Lung microvascular endothelial cell (primary cell): ENCODE data around the gene GUCA2B. TPM values are rescaled to one million over a fixed set of nuclear protein-coding genes. Genes with fewer than 3 reads are reported as not detected.

Experiments used
- DNase-seq, 2 donors: peaks; one replicate each; pipeline versions ENCODE4 v3.0.0 to v3.0.0-alpha.2; 2010; ENCODE audit warnings: low read depth in 2 of 2
- total RNA-seq: library from RNA; depleted of rRNA; stranded (reverse); fragments of >200 nt; gene quantifications from 2 replicates; pipeline ENCODE4 v1.2.1, GENCODE V29; 2014

GUCA2B gene
- total RNA-seq, 1 donor from 2014 or later: not detected

DNA sequence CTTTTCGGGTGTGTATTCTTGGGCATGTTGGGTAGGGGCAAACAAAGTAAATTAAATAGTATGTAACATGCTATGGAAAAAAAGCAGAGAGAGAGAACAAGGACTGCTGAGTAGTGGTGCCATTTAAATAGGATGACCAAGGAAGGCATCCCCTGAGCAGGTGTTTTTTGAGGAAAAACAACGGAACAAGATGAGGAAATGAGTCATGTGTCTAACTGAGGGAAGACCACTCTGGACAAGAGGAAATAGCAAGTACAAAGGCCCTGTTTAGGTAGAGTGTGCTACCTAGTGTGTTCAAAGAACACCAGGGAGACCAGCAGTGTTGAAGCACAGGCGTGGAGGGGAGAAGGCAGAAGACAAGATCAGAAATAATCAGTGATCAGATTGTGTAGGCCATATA, 31.4 kb downstream of the GUCA2B start:
- DNase-seq: peak in 1 of 2 donors; percentile 58

DNA sequence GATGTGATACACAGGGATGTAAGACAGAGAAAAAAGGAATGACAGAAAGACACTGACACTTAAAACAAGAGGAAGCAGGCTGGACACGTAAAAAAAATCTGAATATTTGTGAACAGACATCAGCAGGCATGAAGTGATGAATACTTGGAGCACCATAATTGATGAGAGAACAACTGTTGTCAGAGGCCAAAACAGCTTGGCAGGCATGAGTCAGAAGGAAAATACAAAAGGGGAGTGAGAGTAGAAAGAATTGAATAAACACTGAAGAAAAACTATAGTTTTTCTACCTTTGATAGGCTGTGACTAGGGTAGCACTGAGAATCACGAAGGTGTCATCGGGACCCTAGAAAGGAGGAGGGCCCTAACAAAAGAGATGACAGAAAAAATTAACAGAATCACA, 32.9 kb downstream of the GUCA2B start:
- DNase-seq: peak; percentile 50 to 87

DNA sequence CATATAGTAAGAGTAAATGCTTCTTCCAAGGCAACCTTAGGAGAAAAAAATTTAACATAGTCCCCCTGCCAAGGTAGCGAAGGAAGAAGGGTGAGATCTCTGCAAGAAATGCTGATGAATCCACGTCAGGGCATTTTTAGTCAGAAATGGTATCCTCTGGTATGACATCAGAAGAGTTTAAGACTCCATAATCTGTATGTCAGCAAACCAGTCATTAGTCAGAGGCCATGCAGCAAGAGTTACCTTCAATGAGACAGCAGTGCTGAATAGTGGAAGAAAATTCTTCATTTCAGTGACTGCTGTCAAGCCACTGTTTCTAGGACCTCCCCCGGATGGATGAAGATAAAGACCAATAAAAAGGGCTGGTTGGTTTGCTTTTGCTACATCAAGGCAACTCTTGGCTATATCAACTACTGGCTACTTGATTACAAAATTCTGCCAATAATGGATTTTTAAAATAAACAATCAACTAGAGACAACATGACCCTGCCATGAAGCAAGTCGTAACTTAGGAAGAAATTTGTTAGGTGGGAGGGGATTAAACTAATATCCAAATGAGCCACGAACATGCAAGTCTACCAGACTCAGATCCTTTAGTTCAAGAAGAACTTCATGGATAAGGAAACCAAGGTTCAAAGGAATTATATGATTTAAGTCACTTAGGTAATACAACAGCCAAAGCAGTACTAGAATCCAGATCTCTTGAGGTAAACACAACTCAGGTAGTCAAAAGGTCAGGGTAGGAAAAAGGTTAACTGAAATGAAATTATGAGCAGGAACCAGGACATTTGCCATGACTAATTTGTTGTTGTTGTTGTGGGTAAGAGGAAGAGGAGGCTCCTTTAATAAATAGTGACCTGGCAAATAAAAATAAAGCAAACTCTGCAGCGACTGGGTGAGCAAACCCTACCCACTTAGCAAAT, 37.0 kb downstream of the GUCA2B start:
- no peak for DNase-seq

DNA sequence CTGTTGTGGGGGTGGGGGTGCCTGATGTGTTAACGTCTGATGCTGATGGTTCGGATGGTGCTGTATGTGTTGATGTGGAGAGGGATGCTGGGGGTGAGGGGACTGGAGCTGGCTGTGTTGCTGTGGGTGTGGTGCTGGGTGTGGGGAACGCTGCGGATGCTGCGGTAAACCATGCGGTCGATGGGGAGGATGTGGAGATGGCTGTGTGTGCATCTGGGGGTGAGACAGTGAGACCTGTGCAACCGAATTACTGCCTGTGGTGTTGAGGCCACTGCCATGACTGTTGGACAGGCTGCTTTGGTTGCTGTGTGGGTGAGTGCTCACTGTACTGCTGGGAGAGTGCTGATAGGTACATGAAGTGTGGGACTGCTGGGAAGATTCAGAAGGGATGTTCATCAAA, 38.1 kb downstream of the GUCA2B start:
- DNase-seq: no peak

DNA sequence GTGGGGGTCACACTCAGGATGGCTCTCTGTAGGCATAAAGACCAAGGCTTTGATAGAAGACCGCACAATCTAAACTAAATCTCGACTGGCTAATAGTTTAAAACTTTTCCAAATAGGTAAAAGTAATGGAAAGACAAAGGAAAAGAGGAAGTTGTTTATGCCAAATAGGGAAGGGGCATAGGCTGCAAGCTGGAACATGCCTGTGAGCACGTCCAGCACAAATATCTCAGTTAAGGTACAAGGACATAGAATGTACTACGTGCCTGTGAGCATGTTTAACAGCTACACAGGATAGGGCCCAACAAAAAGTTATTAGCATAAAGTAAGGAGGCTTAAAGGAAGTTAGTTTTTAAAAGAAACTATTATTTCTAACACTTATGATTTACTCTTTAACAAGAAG, 38.9 kb downstream of the GUCA2B start:
- DNase-seq: peak in 1 of 2 donors; percentile 55

DNA sequence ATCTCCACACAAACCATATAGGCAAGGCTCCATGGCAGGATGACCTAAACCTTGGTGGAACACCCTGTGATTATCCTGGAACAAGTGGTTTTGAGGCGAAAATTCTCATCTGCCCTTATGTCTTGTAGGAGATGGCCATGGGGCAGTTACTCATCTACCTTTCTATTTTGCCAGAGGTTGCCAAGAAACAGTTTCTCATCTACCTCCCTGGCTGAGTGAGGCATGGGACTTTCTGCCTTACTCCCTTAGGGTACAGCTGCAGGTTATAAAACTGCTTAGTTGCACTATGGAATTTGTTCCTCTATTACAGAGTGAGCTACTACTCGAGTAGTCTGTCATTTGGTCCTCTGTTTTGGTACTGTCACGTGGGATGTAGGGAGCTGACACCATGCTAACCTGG, 42.6 kb downstream of the GUCA2B start:
- DNase-seq: no peak

DNA sequence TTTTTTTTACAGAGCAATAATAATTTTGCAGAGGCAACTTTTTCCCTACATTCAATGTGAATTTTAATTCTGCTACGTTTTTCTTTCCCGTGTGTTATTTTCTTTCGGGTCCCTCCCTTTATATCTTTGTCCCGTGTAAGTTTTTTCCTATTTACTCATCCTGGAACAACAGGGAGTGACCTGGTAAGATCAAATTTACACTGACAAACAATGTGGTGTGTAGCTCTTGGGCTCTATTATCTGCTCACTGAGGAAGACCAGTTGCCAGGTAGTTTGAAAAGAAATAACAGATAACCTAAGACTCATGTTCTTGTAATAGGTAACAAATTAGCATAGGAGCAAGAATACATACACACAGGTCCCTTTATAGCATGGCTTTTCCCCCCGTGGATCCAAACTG, 45.0 kb downstream of the GUCA2B start:
- no peak for DNase-seq

DNA sequence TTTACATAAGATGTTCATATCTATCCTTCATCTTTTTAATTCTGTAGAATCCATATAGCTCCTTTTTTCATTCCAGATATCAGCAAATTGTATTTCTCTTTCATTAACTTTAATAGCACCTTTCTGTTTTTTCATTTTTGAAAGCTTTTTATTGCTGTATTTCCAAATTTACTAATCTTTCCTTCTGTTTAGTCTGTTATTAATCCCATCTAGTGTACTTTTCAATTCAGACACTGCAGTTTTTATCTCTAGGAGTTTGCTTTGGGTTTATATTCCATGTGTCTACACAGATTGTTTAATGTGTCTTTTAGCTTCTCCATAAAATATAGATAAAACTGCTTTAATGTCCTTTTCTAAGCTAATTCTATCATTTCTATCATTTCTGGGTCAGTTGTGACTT, 48.8 kb downstream of the GUCA2B start:
- no peak for DNase-seq

Other genes with a start within 250 kb of the GUCA2B start
- gene HIVEP3, start 234.5 kb upstream of the GUCA2B start, total RNA-seq: 0.87 and 1.8 TPM in 2 replicates
- not detected in 2 replicates for gene GUCA2A, start 11.3 kb downstream of the GUCA2B start, total RNA-seq
- gene FOXJ3, start 181.8 kb downstream of the GUCA2B start, total RNA-seq: 12.9 and 27.8 TPM in 2 replicates
- gene RIMKLA, start 227.4 kb downstream of the GUCA2B start, total RNA-seq: under 0.01 TPM in 2 replicates